T-cell (primary cell): Measurements from ENCODE around the gene LCN9. TPM values are rescaled to one million over a fixed set of nuclear protein-coding genes. Genes with fewer than 3 reads are reported as not detected.

ENCODE experiments used
- ATAC-seq, 4 experiments: fragments of 200-7000 bp in 3 of 4; fragments of 150-1000 bp in 1 of 4; cut with Tn5 transposase; replicated peaks in 1 of 4; 1 replicate in 3 of 4; 2 replicates in 1 of 4; pipeline ENCODE4 v1.10.0; 2021; ENCODE audit warnings: moderate library complexity in 3 of 4, mild to moderate bottlenecking in 2 of 4, moderate number of reproducible peaks in 1 of 4
- CTCF ChIA-PET, 2 donors: fragments of 300-600 bp; sonication (Branson Sonifier 250); formaldehyde crosslinking; loops; one replicate each; lab custom pipeline; 2022; ENCODE audit warnings: antibody characterized with exemption in 2 of 2; lab: Charles Lee
- POLR2A ChIA-PET, 2 donors: fragments of 300-600 bp; sonication (Branson Sonifier 250); formaldehyde crosslinking; loops; one replicate each; lab custom pipeline; 2022; ENCODE audit warnings: antibody characterized with exemption in 2 of 2; lab: Charles Lee
- DNase-seq, 35 experiments: peaks; one replicate each; pipeline versions ENCODE4 v3.0.0 to v3.0.0-alpha.2; 2013 to 2023
- H3K27ac ChIP-seq: one replicate; pipeline ENCODE4 v1.5.1; 2013; ENCODE audit warnings: low read length
- H3K27me3 ChIP-seq, 2 experiments: replicated peaks in 1 of 2; 1 replicate in 1 of 2; 2 replicates in 1 of 2; pipeline versions ENCODE4 v1.6.1 to v1.7.0; 2013; ENCODE audit warnings: low read length in 1 of 2, mixed read lengths in 1 of 2; ENCODE audit not compliant: control insufficient read depth in 2 of 2, insufficient read depth in 2 of 2; ENCODE audit errors: extremely low read depth in 1 of 2
- H3K36me3 ChIP-seq, 2 donors: 1 replicate in 1 of 2; 2 replicates in 1 of 2; pipeline versions ENCODE4 v1.6.1 to v1.7.0; 2013; ENCODE audit warnings: low read length in 1 of 2; ENCODE audit not compliant: control insufficient read depth in 2 of 2, insufficient read depth in 1 of 2; ENCODE audit errors: extremely low read depth in 1 of 2
- H3K4me1 ChIP-seq, 2 experiments: 1 replicate in 1 of 2; 2 replicates in 1 of 2; pipeline versions ENCODE4 v1.6.1 to v1.7.0; 2013; ENCODE audit warnings: low read length in 2 of 2, mixed read lengths in 1 of 2; ENCODE audit not compliant: insufficient read depth in 2 of 2, control insufficient read depth in 1 of 2; ENCODE audit errors: extremely low read depth in 1 of 2
- H3K4me3 ChIP-seq, 2 donors: 1 replicate in 1 of 2; 2 replicates in 1 of 2; pipeline versions ENCODE4 v1.5.1 to v1.7.0; 2013; ENCODE audit warnings: mild to moderate bottlenecking in 2 of 2, low read length in 1 of 2, moderate library complexity in 1 of 2; ENCODE audit not compliant: control insufficient read depth in 1 of 2; ENCODE audit errors: extremely low read depth in 1 of 2
- H3K9me3 ChIP-seq: 2 replicates; pipeline ENCODE4 v1.7.0; 2013
- H3K27ac Mint-ChIP-seq, 2 donors: one replicate each; pipeline ENCODE4 v1.8.0; 2020 to 2021; ENCODE audit warnings: mild to moderate bottlenecking in 2 of 2, mixed read lengths in 2 of 2
- H3K27me3 Mint-ChIP-seq, 2 donors: one replicate each; pipeline ENCODE4 v1.8.0; 2021 to 2022; ENCODE audit warnings: mixed read lengths in 2 of 2
- H3K36me3 Mint-ChIP-seq: one replicate; pipeline ENCODE4 v1.8.0; 2021; ENCODE audit warnings: mixed read lengths
- H3K4me1 Mint-ChIP-seq, 3 donors: one replicate each; pipeline ENCODE4 v1.8.0; 2020 to 2022; ENCODE audit warnings: mixed read lengths in 3 of 3, mild to moderate bottlenecking in 1 of 3
- H3K4me3 Mint-ChIP-seq, 3 donors: one replicate each; pipeline ENCODE4 v1.8.0; 2020 to 2022; ENCODE audit warnings: mild to moderate bottlenecking in 3 of 3, mixed read lengths in 3 of 3, moderate library complexity in 3 of 3
- H3K9me3 Mint-ChIP-seq, 3 donors: one replicate each; pipeline ENCODE4 v1.8.0; 2020 to 2022; ENCODE audit warnings: mixed read lengths in 3 of 3
- WGBS: methylation state at CpG from one replicate; pipeline ENCODE4 v1.1.5; 2013; ENCODE audit warnings: missing lambda C conversion rate; ENCODE audit not compliant: insufficient coverage; 5-methylcytosine and 5-hydroxymethylcytosine counted together
- total RNA-seq, 35 experiments: library from RNA in 6 of 35; stranded (reverse) in 6 of 35; fragments of 120-200 nt in 1 of 35; gene quantifications; one replicate each; pipeline versions ENCODE4 v1.2.1 to v1.2.4 and lab custom pipeline; 2013 to 2026

Gene LCN9
- total RNA-seq (not detected), total RNA-seq (lab: John Stamatoyannopoulos, UW) (0 to 0.05 (median 0) reads per million in 29 experiments)
- total RNA-seq (2013) = not detected

GRCh38 chr9:135662758-135663450 is at the start of gene LCN9:
Gene LCN9 (plus strand): TSS chr9:135663309. CDS start chr9:135663322, 13 bp downstream.
- Histone ChIP-seq H3K9me3 (no peaks in the 10 kb centered on the region), H3K4me3 (no peak within 1 kb of the TSS), H3K36me3 (no peaks in the 10 kb centered on the region), H3K27ac (no peak within 1 kb of the TSS), H3K27me3 (peaks cover 0 to 21% of the 10 kb centered on the region in 2 experiments), H3K4me1 (no peaks in the 10 kb centered on the region)
- Mint-ChIP-seq H3K27me3 (peaks cover 0 to 2% of the 10 kb centered on the region in 2 donors), H3K27ac (no peak within 1 kb of the TSS), H3K9me3 (no peaks in the 10 kb centered on the region), H3K4me1 (no peaks in the 10 kb centered on the region), H3K4me3 (no peak within 1 kb of the TSS), H3K36me3 (no peaks in the 10 kb centered on the region)
- CTCF ChIA-PET = no interaction called here
- DNase-seq (no peak), ATAC-seq (no peak)
- 79% methylated on average over 13 of the region's 25 CpGs for WGBS
- POLR2A ChIA-PET = no interaction called here

GRCh38 chr9:135613946-135614805 is 48.9 kb upstream of the LCN9 start:
- H3K9me3 ChIP-seq = no peaks in the 10 kb centered on the region
- ATAC-seq (no peak), DNase-seq (no peak)
- H3K27me3 ChIP-seq = peaks cover 0 to 41% of the 10 kb centered on the region in 2 experiments
- ChIA-PET POLR2A (no interaction called here), CTCF (interaction anchor here in 1 of 2 donors (0.6 kb wide), 1 partner anchor 286 kb away, joined by 6 read pairs; no protein-coding TSS in a partner anchor)
- no peaks in the 10 kb centered on the region for H3K4me1 Mint-ChIP-seq
- H3K27ac Mint-ChIP-seq = no peak overlapping the region
- H3K4me3 ChIP-seq = no peak overlapping the region
- H3K4me3 Mint-ChIP-seq = no peak overlapping the region
- H3K36me3 ChIP-seq = no peaks in the 10 kb centered on the region
- H3K36me3 Mint-ChIP-seq = no peaks in the 10 kb centered on the region
- H3K4me1 ChIP-seq = no peaks in the 10 kb centered on the region
- 85% methylated on average over 30 of the region's 34 CpGs for WGBS
- H3K9me3 Mint-ChIP-seq = no peaks in the 10 kb centered on the region
- no peak overlapping the region for H3K27ac ChIP-seq
- H3K27me3 Mint-ChIP-seq = peaks cover 16 to 21% of the 10 kb centered on the region in 2 donors

GRCh38 chr9:135614821-135615665 is 48.1 kb upstream of the LCN9 start:
- H3K27me3 Mint-ChIP-seq = peaks cover 16 to 18% of the 10 kb centered on the region in 2 donors
- ChIA-PET POLR2A (no interaction called here), CTCF (interaction anchor here in 1 of 2 donors (0.6 kb wide), 1 partner anchor 287 kb away, joined by 6 read pairs; no protein-coding TSS in a partner anchor)
- no peaks in the 10 kb centered on the region for H3K9me3 ChIP-seq
- H3K4me1 Mint-ChIP-seq = no peaks in the 10 kb centered on the region
- no peaks in the 10 kb centered on the region for H3K36me3 ChIP-seq
- DNase-seq (no peak), ATAC-seq (no peak)
- H3K9me3 Mint-ChIP-seq = no peaks in the 10 kb centered on the region
- no peaks in the 10 kb centered on the region for H3K36me3 Mint-ChIP-seq
- H3K4me3 Mint-ChIP-seq = no peak overlapping the region
- 77% methylated on average over 26 of the region's 29 CpGs for WGBS
- peaks cover 0 to 44% of the 10 kb centered on the region in 2 experiments for H3K27me3 ChIP-seq
- no peak overlapping the region for H3K27ac Mint-ChIP-seq
- no peak overlapping the region for H3K27ac ChIP-seq
- H3K4me3 ChIP-seq = no peak overlapping the region
- no peaks in the 10 kb centered on the region for H3K4me1 ChIP-seq

GRCh38 chr9:135615666-135616618 is 47.2 kb upstream of the LCN9 start:
- Mint-ChIP-seq H3K27ac (no peak overlapping the region), H3K36me3 (no peaks in the 10 kb centered on the region), H3K27me3 (peaks cover 15 to 20% of the 10 kb centered on the region in 2 donors), H3K4me3 (no peak overlapping the region), H3K9me3 (no peaks in the 10 kb centered on the region), H3K4me1 (no peaks in the 10 kb centered on the region)
- ATAC-seq = no peak
- DNase-seq = no peak
- POLR2A ChIA-PET = no interaction called here
- no peak overlapping the region for H3K4me3 ChIP-seq
- peaks cover 0 to 39% of the 10 kb centered on the region in 2 experiments for H3K27me3 ChIP-seq
- no peaks in the 10 kb centered on the region for H3K36me3 ChIP-seq
- no peak overlapping the region for H3K27ac ChIP-seq
- H3K4me1 ChIP-seq = no peaks in the 10 kb centered on the region
- CTCF ChIA-PET = no interaction called here
- 73% methylated on average over 24 of the region's 31 CpGs for WGBS
- H3K9me3 ChIP-seq = no peaks in the 10 kb centered on the region

- Mint-ChIP-seq H3K4me1 (no peaks in the 10 kb centered on the region), H3K9me3 (no peaks in the 10 kb centered on the region), H3K4me3 (no peak overlapping the region), H3K36me3 (no peaks in the 10 kb centered on the region), H3K27me3 (peaks cover 12 to 17% of the 10 kb centered on the region in 2 donors), H3K27ac (no peak overlapping the region)
- Histone ChIP-seq H3K27ac (no peak overlapping the region), H3K4me3 (no peak overlapping the region), H3K4me1 (no peaks in the 10 kb centered on the region), H3K27me3 (peaks cover 0 to 32% of the 10 kb centered on the region in 2 experiments), H3K36me3 (no peaks in the 10 kb centered on the region), H3K9me3 (no peaks in the 10 kb centered on the region)
- ChIA-PET CTCF (no interaction called here), POLR2A (no interaction called here)
- DNase-seq (no peak), ATAC-seq (no peak)
- WGBS = 79% methylated on average over 28 of the region's 34 CpGs
Measured at GRCh38 chr9:135616619-135617537, 46.2 kb upstream of the LCN9 start.
